ENCODE results near the gene HSPA12B. TPM values are rescaled to one million over a fixed set of nuclear protein-coding genes. Genes with fewer than 3 reads are reported as not detected.

The HSPA12B gene
- total and polyA plus RNA-seq, 2 of the 13 experiments (the other 11 are each of a cell fraction or from before 2014, with no cell fraction given) = 0.01 TPM; not detected in 1

- no peak for TF ChIP-seq TFDP2 (CRISPR knock-in tag; IDR thresholded peaks at IDR 0.05)
- no peak for TF ChIP-seq ZNF543 (CRISPR knock-in tag; IDR thresholded peaks at IDR 0.05)
- no peak for TF ChIP-seq NBN (conservative IDR thresholded peaks at IDR 0.05)
- no peak for TF ChIP-seq ZNF207 (IDR thresholded peaks at IDR 0.05; ENCODE audit: borderline replicate concordance)
- TF ChIP-seq RNF2 (conservative IDR thresholded peaks at IDR 0.05; ENCODE audit: low read depth) = no peak
- no peak for TF ChIP-seq HMG20B (CRISPR knock-in tag; conservative IDR thresholded peaks at IDR 0.05)
- TF ChIP-seq SUZ12 (IDR thresholded peaks at IDR 0.05; ENCODE audit: low read depth, low read length) = 0 out of 2 replicates have a peak, but pooled peaks have one; percentile 12
- no peak for TF ChIP-seq AGO2 (optimal IDR thresholded peaks at IDR 0.05; ENCODE audit: low read depth, low read length)
- TF ChIP-seq, protein P1, sequence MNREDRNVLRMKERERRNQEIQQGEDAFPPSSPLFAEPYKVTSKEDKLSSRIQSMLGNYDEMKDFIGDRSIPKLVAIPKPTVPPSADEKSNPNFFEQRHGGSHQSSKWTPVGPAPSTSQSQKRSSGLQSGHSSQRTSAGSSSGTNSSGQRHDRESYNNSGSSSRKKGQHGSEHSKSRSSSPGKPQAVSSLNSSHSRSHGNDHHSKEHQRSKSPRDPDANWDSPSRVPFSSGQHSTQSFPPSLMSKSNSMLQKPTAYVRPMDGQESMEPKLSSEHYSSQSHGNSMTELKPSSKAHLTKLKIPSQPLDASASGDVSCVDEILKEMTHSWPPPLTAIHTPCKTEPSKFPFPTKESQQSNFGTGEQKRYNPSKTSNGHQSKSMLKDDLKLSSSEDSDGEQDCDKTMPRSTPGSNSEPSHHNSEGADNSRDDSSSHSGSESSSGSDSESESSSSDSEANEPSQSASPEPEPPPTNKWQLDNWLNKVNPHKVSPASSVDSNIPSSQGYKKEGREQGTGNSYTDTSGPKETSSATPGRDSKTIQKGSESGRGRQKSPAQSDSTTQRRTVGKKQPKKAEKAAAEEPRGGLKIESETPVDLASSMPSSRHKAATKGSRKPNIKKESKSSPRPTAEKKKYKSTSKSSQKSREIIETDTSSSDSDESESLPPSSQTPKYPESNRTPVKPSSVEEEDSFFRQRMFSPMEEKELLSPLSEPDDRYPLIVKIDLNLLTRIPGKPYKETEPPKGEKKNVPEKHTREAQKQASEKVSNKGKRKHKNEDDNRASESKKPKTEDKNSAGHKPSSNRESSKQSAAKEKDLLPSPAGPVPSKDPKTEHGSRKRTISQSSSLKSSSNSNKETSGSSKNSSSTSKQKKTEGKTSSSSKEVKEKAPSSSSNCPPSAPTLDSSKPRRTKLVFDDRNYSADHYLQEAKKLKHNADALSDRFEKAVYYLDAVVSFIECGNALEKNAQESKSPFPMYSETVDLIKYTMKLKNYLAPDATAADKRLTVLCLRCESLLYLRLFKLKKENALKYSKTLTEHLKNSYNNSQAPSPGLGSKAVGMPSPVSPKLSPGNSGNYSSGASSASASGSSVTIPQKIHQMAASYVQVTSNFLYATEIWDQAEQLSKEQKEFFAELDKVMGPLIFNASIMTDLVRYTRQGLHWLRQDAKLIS (CRISPR knock-in tag; IDR thresholded peaks at IDR 0.05) = no peak
- TF ChIP-seq TRIM24 (CRISPR knock-in tag; IDR thresholded peaks at IDR 0.05) = no peak
- no peak for TF ChIP-seq BRD4 (CRISPR knock-in tag; IDR thresholded peaks at IDR 0.05)
- TF ChIP-seq ZXDC (CRISPR knock-in tag; IDR thresholded peaks at IDR 0.05) = no peak
- TF ChIP-seq, protein P2, sequence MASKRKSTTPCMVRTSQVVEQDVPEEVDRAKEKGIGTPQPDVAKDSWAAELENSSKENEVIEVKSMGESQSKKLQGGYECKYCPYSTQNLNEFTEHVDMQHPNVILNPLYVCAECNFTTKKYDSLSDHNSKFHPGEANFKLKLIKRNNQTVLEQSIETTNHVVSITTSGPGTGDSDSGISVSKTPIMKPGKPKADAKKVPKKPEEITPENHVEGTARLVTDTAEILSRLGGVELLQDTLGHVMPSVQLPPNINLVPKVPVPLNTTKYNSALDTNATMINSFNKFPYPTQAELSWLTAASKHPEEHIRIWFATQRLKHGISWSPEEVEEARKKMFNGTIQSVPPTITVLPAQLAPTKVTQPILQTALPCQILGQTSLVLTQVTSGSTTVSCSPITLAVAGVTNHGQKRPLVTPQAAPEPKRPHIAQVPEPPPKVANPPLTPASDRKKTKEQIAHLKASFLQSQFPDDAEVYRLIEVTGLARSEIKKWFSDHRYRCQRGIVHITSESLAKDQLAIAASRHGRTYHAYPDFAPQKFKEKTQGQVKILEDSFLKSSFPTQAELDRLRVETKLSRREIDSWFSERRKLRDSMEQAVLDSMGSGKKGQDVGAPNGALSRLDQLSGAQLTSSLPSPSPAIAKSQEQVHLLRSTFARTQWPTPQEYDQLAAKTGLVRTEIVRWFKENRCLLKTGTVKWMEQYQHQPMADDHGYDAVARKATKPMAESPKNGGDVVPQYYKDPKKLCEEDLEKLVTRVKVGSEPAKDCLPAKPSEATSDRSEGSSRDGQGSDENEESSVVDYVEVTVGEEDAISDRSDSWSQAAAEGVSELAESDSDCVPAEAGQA (IDR thresholded peaks at IDR 0.05; ENCODE audit: low read depth) = no peak
- TF ChIP-seq, protein P2 (CRISPR knock-in tag; IDR thresholded peaks at IDR 0.05; ENCODE audit: borderline replicate concordance) = no peak
- no peak for TF ChIP-seq ETS1 (CRISPR knock-in tag; IDR thresholded peaks at IDR 0.05)
These were observed 21.6 kb upstream of the HSPA12B start (continued) for GRCh38 chr20:3710703-3711483.

Measured in HepG2 (cell line).